AG09309 (cell line): ENCODE data around the gene TRIM28.
"Not testable (repeated sequence)": the region's sequence is repeated elsewhere in the genome, so short reads cannot be mapped to it uniquely, and the experiment has no call there.

Experiments
- DNase-seq: peaks from one replicate; pipeline ENCODE4 v3.0.0-alpha.2; 2010; ENCODE audit warnings: low read depth
- H3K4me3 ChIP-seq: 2 replicates; pipeline ENCODE4 v1.5.1; 2011; ENCODE audit warnings: mild to moderate bottlenecking, low read depth, low read length, moderate library complexity; ENCODE audit not compliant: control insufficient read depth
- CTCF ChIP-seq: IDR thresholded peaks from 2 replicates; pipeline ENCODE4 v1.5.1; 2011; ENCODE audit warnings: mild to moderate bottlenecking, low read depth, low read length, inconsistent platforms; ENCODE audit not compliant: insufficient read depth, control insufficient read depth; ENCODE audit errors: missing control alignments

Gene TRIM28

GRCh38 chr19:58570770-58571574, 27.1 kb downstream of the TRIM28 start:
- no peak overlapping the region for H3K4me3 ChIP-seq
- no peak for DNase-seq
- no peak for TF ChIP-seq CTCF

GRCh38 chr19:58571575-58571947, 27.7 kb downstream of the TRIM28 start:
- TF ChIP-seq CTCF, result no peak
- no peak for DNase-seq
- H3K4me3 ChIP-seq, result no peak overlapping the region

- TF ChIP-seq CTCF, result no peak
- peak overlapping the region; percentile 58 for H3K4me3 ChIP-seq
- no peak for DNase-seq
Observed at GRCh38 chr19:58572026-58572817, 28.4 kb downstream of the TRIM28 start.

GRCh38 chr19:58572818-58573657, 29.2 kb downstream of the TRIM28 start, which contains the start of gene MZF1:
TSS of gene MZF1 (minus strand) at chr19:58573335. CDS start at chr19:58571389, 1,946 bp downstream.
- peak within 1 kb of the TSS; percentile 58 for H3K4me3 ChIP-seq
- peak; percentile 29 for TF ChIP-seq CTCF
- DNase-seq, result peak; percentile 100

GRCh38 chr19:58573658-58574164, 29.8 kb downstream of the TRIM28 start:
- DNase-seq, result no peak
- peak overlapping the region; percentile 58 for H3K4me3 ChIP-seq
- TF ChIP-seq CTCF, result no peak

GRCh38 chr19:58575183-58576041, 31.5 kb downstream of the TRIM28 start:
- TF ChIP-seq CTCF, result no peak
- DNase-seq, result peak; percentile 49
- H3K4me3 ChIP-seq, result peak overlapping the region; percentile 90

- H3K4me3 ChIP-seq, DNase-seq: not testable (repeated sequence)
Observed at GRCh38 chr19:58577581-58577980, 33.7 kb downstream of the TRIM28 start.
